GM13977 (cell line): ENCODE data around the gene EPB41L2.

Experiments
- DNase-seq: peaks from one replicate; pipeline ENCODE4 v3.0.0; 2012; ENCODE audit warnings: low spot score
- in situ Hi-C: fragments of 300-500 bp; cut with MboI; formaldehyde crosslinking; loops from one replicate; pipeline ENCODE4 v1.12.0; 2022; ENCODE audit warnings: low sequenced_read_pairs, low pct_unique_long_range_greater_than_20kb, mixed read lengths, inconsistent platforms; ENCODE audit not compliant: unreplicated experiment
- TF ChIP-seq, protein P1 (sequence below): IDR thresholded peaks from 2 replicates; pipeline ENCODE4 v1.5.1; 2012; ENCODE audit warnings: mild to moderate bottlenecking, control low read depth; ENCODE audit not compliant: insufficient read depth; ENCODE audit errors: extremely low read depth, missing control alignments

EPB41L2 gene

GRCh38 chr6:130839379-130839778 is 223.7 kb downstream of the EPB41L2 start:
- DNase-seq, result no peak
- in situ Hi-C loops, result loop anchor here (25.0 kb wide), 1 partner anchor 527 kb away; no protein-coding TSS in a partner anchor
- TF ChIP-seq, protein P1, sequence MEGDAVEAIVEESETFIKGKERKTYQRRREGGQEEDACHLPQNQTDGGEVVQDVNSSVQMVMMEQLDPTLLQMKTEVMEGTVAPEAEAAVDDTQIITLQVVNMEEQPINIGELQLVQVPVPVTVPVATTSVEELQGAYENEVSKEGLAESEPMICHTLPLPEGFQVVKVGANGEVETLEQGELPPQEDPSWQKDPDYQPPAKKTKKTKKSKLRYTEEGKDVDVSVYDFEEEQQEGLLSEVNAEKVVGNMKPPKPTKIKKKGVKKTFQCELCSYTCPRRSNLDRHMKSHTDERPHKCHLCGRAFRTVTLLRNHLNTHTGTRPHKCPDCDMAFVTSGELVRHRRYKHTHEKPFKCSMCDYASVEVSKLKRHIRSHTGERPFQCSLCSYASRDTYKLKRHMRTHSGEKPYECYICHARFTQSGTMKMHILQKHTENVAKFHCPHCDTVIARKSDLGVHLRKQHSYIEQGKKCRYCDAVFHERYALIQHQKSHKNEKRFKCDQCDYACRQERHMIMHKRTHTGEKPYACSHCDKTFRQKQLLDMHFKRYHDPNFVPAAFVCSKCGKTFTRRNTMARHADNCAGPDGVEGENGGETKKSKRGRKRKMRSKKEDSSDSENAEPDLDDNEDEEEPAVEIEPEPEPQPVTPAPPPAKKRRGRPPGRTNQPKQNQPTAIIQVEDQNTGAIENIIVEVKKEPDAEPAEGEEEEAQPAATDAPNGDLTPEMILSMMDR, result no peak

DNA sequence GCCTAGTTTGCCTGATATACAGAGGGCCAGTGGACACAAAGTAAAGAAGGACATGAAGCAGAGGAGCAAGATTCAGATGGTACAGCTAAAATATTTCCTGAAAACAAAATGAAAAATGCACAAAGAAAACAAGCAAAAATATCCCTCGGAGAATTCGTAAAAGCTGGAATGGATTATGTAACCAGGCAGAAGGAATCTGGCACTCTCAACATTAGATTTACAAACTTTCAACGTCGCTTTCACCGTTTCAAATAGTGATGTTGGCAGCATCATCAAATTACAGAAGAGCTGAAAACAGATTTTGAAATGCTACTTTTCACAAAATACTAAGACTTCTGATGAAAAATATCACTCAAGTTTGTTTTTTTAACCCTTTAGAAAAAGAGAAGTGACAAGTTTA is 224.1 kb downstream of the EPB41L2 start:
- in situ Hi-C loops, result loop anchor here (25.0 kb wide), 1 partner anchor 527 kb away; no protein-coding TSS in a partner anchor
- TF ChIP-seq, protein P1, result no peak
- DNase-seq, result no peak

GRCh38 chr6:130838250-130838860 is 224.7 kb downstream of the EPB41L2 start:
- TF ChIP-seq, protein P1, result no peak

DNA sequence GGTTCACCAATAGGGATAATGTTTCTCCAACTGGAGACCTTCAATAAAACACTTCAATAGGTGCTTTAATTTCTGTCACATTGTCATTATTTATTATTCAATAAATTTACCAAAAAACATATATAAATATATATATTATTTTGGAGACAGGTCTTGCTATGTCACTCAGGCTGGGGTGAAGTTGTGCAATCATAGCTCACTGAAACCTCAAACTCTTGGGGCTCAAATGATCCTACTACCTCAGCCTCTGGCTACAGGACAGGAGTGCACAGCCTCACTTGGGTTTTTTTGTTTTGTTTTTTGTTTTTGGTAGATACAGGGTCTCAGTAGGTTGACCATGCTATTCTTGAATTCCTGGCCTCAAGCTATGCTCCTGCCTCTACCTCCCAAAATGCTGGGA is 226.0 kb downstream of the EPB41L2 start:
- TF ChIP-seq, protein P1, result no peak
- DNase-seq, result no peak
- in situ Hi-C loops, result loop anchor here (25.0 kb wide), 1 partner anchor 525 kb away; no protein-coding TSS in a partner anchor

More at GRCh38 chr6:130838250-130838860, 224.7 kb downstream of the EPB41L2 start:
- in situ Hi-C loops, result loop anchor here (25.0 kb wide), 1 partner anchor 526 kb away; no protein-coding TSS in a partner anchor
- no peak for DNase-seq

- DNase-seq, result no peak
- in situ Hi-C loops, result loop anchor here (25.0 kb wide), 1 partner anchor 524 kb away; no protein-coding TSS in a partner anchor
- TF ChIP-seq, protein P1, result no peak
These were observed 226.9 kb downstream of the EPB41L2 start for GRCh38 chr6:130836055-130836640.

DNA sequence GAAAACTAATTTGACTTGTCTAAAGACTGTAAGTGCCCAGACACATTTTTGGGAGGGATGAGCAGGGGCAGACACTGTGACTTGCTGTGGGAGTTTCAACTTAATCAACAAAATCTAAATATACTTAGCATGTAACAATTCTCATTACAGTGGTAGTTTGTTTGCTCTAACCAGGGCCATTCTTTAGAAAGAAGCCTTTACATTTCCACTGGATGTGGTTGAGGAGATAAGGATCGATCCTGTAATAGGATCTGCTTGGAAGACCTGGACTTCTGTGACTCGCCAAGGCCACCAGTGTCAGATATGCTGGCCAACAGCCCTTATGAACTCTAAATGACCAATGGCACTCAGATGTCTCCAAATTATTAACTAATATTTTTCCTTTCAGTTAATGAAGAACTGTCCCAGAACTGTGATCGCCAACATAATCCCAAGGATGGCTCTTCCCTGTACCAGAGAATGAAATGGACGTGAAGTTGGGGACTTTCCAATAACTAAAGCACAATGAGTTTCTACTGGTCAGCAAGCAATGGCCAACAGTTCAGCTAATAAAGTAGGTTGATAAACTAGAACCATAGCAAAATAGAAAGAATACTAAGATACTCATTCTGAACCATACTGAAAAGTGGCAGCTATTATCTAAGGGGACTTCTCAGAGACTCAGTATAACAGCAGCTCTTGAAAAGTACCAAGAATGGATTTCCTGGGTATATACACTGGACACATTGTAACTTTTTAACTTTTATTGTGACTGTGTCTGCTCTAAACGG is 228.4 kb downstream of the EPB41L2 start:
- no peak for DNase-seq
- in situ Hi-C loops, result loop anchor here (25.0 kb wide), 1 partner anchor 522 kb away; no protein-coding TSS in a partner anchor
- TF ChIP-seq, protein P1, result no peak
